Spleen (tissue), 11 donors: ENCODE data around the gene ADCY2. TPM values are rescaled to one million over a fixed set of nuclear protein-coding genes. Genes with fewer than 3 reads are reported as not detected.

Source experiments
- DNase-seq: peaks from one replicate; pipeline ENCODE4 v3.0.0-alpha.2; 2020
- H3K27ac ChIP-seq, 8 donors: fragments of 200-600 bp; sonication (generic) in 7 of 8; 1 replicate in 4 of 8; 2 replicates in 4 of 8; pipeline versions ENCODE4 v1.5.0 to v1.8.0; 2016 to 2021; ENCODE audit warnings: inconsistent platforms in 4 of 8, mild to moderate bottlenecking in 4 of 8, moderate library complexity in 1 of 8
- H3K27me3 ChIP-seq, 7 donors: fragments of 200-600 bp; sonication (generic) in 6 of 7; replicated peaks in 1 of 7; 1 replicate in 4 of 7; 2 replicates in 3 of 7; pipeline versions ENCODE4 v1.5.0 to v1.8.0; 2016 to 2021; ENCODE audit warnings: inconsistent platforms in 3 of 7, mild to moderate bottlenecking in 1 of 7
- H3K36me3 ChIP-seq, 6 donors: fragments of 200-600 bp; sonication (generic) in 5 of 6; 1 replicate in 4 of 6; 2 replicates in 2 of 6; pipeline versions ENCODE4 v1.5.0 to v1.8.0; 2016 to 2021; ENCODE audit warnings: inconsistent platforms in 2 of 6
- H3K4me1 ChIP-seq, 6 donors: fragments of 200-600 bp; sonication (generic) in 5 of 6; 1 replicate in 3 of 6; 2 replicates in 3 of 6; pipeline versions ENCODE4 v1.5.0 to v1.8.0; 2016 to 2021; ENCODE audit warnings: inconsistent platforms in 3 of 6
- H3K4me3 ChIP-seq, 8 donors: fragments of 200-600 bp; sonication (generic) in 7 of 8; 1 replicate in 4 of 8; 2 replicates in 4 of 8; pipeline versions ENCODE4 v1.5.0 to v1.8.0; 2016 to 2021; ENCODE audit warnings: inconsistent platforms in 4 of 8, mild to moderate bottlenecking in 4 of 8, moderate library complexity in 2 of 8
- H3K9me3 ChIP-seq, 8 donors: fragments of 200-600 bp; sonication (generic) in 7 of 8; 1 replicate in 4 of 8; 2 replicates in 4 of 8; pipeline versions ENCODE4 v1.5.0 to v1.8.0; 2016 to 2021; ENCODE audit warnings: inconsistent platforms in 4 of 8
- POLR2A ChIP-seq, 3 donors: fragments of 450-650 bp; IDR thresholded peaks; one replicate each; pipeline ENCODE4 v1.5.1; 2017; ENCODE audit warnings: antibody characterized with exemption in 3 of 3, mild to moderate bottlenecking in 1 of 3
- POLR2AphosphoS5 ChIP-seq, 3 donors: sonication (generic); formaldehyde crosslinking; IDR thresholded peaks; one replicate each; pipeline ENCODE4 v1.5.1; 2017; ENCODE audit warnings: antibody characterized with exemption in 3 of 3
- WGBS, 5 donors: extraction: QIAGEN DNeasy Blood & Tissue Kit in 3 of 5; methylation state at CpG; one replicate each; pipeline versions ENCODE4 v1.1.5 to v1.1.7; 2013 to 2018; 5-methylcytosine and 5-hydroxymethylcytosine counted together
- intact Hi-C: fragments of 100-400 bp; cut with DNase I; formaldehyde crosslinking; loops from one replicate; pipeline ENCODE4 v1.15.0; 2023; ENCODE audit warnings: low total_unique reads
- polyA plus RNA-seq, 3 donors: library from polyadenylated mRNA; stranded (reverse); fragments of 200-250 nt; gene quantifications; one replicate each; pipeline ENCODE4 v1.2.1, GENCODE V29; 2013
- total RNA-seq, 7 donors: library from RNA; depleted of rRNA in 3 of 7; stranded (reverse); fragments of >200 nt in 3 of 7; fragmentation: NEBNext Ultra II Directional in 4 of 7; extraction: Animal tissue kit (Norgen Biotek cat#: 25700) in 4 of 7; gene quantifications; one replicate each; pipeline versions ENCODE4 v1.1.0 to v1.2.1, GENCODE V29; 2016 to 2021
- TF ChIP-seq, protein P1 (sequence below), 11 experiments: fragments of 200-600 bp in 7 of 11; fragments of 450-650 bp in 4 of 11; sonication (generic) in 4 of 11; IDR thresholded peaks in 8 of 11; conservative IDR thresholded peaks in 3 of 11; 1 replicate in 7 of 11; 2 replicates in 4 of 11; pipeline versions ENCODE4 v1.4.0 to v1.8.0; 2016 to 2021; ENCODE audit warnings: antibody characterized with exemption in 11 of 11, inconsistent platforms in 4 of 11, mild to moderate bottlenecking in 1 of 11
- donor health status: healthy with polysubstance abuse.
- donor health status: DM: no; HTN: no; CAD: no; lungs with moderate emphysema.
- donor health status: DM: no; HTN: no; CAD: no.
- donor health status: Bipolar disorder and iron deficiency.
- donor health status: healthy.
- donor health status: DM: no; HTN: no; CAD: no.
- donor health status: DM: yes; HTN: yes; CAD: no.

ADCY2 gene
- total and polyA plus RNA-seq, 10 donors, result 0.02 to 1.5 (median 0.18) TPM

DNA sequence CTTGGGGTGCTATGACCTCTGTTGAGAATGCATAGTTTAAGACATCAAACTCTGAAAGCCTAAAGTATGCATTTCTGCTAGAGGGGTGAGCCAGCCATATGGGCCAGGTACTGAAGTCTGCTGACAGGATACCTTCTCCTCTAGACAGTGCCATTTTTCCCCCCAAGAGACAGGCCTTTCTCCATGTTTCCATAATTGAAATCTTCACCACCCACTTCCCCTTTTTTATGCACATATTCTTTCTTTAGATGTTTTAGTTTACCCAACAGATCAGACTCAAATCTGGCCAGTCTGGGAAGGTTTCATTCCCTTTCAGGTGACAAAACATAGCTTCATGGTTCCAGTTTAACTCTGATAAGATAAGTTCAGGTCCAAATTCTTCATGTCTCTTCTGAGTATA lies 212.8 kb downstream of the ADCY2 start:
- no peak for TF ChIP-seq POLR2AphosphoS5 (IDR thresholded peaks at IDR 0.05)
- intact Hi-C loops, result no loop called here
- no peak for DNase-seq
- no peak overlapping the region for H3K4me3 ChIP-seq
- no peak overlapping the region for H3K27ac ChIP-seq
- H3K27me3 ChIP-seq, result no peaks in the 10 kb centered on the region
- H3K9me3 ChIP-seq, result no peaks in the 10 kb centered on the region
- no peaks in the 10 kb centered on the region for H3K4me1 ChIP-seq
- no peaks in the 10 kb centered on the region for H3K36me3 ChIP-seq

DNA sequence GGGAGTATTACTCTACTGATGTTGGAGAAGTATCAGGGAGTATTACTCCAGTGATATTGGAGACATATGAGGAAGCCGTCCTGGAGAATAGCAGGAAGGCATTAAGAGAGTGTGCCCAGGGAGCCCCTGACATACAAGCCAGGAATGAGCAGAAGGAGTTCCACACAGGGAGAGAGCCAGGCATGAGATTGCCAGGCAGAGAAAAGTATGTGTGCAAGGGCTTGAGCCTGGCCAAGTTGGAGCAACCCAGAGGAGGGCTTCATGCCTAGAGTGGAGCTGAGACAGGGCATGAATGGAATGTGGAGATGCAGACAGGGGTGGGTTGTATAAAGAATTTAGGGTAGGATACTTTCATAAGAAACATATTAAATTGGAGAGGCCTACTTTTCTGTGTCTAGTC lies 213.8 kb downstream of the ADCY2 start:
- no peaks in the 10 kb centered on the region for H3K4me1 ChIP-seq
- no peak overlapping the region for H3K27ac ChIP-seq
- H3K9me3 ChIP-seq, result no peaks in the 10 kb centered on the region
- no peak overlapping the region for H3K4me3 ChIP-seq
- H3K36me3 ChIP-seq, result no peaks in the 10 kb centered on the region
- no peaks in the 10 kb centered on the region for H3K27me3 ChIP-seq
- no peak for TF ChIP-seq POLR2A (IDR thresholded peaks at IDR 0.05)
- intact Hi-C loops, result no loop called here
- no peak for DNase-seq
- WGBS, 5 donors, result 65 to 84% (median 79%) methylated on average over 1 of the region's 1 CpG

DNA sequence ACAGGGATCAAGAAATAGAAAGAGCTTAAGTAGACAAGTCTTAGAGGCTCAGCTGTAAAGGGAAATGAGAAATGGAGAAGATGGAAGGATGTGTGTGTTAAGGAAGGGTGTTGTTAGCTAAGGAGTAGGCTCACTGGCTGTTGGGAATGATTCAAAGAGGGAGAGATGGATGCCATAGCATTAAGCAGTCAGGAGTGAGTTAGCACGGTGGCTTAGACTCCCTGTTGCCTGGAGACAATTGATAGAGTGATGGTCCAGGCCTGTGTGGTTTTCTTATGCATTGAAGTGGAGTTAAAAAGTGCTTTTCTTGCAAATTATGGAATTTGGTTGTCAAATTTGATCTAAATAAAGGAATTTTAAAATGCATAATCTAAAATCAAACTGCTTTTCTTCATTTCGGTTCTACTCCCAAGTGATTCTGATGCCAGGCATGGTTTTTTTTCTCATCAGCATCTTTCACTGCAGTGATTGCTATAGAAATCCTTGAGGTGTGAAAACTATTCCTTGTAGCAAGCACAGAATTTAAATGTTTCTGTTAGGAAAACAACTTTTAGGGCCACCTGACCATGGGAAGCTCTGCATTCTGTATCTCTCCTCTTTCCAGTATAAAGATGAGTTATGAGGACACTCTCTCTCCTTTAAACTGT lies 214.7 kb downstream of the ADCY2 start:
- no peak overlapping the region for H3K27ac ChIP-seq
- 73 to 88% (median 79%) methylated on average over 2 of the region's 2 CpGs for WGBS, 5 donors
- no peaks in the 10 kb centered on the region for H3K27me3 ChIP-seq
- H3K9me3 ChIP-seq, result no peaks in the 10 kb centered on the region
- no peaks in the 10 kb centered on the region for H3K4me1 ChIP-seq
- TF ChIP-seq POLR2AphosphoS5 (IDR thresholded peaks at IDR 0.05) (no peak), POLR2A (IDR thresholded peaks at IDR 0.05) (no peak)
- TF ChIP-seq, protein P1, sequence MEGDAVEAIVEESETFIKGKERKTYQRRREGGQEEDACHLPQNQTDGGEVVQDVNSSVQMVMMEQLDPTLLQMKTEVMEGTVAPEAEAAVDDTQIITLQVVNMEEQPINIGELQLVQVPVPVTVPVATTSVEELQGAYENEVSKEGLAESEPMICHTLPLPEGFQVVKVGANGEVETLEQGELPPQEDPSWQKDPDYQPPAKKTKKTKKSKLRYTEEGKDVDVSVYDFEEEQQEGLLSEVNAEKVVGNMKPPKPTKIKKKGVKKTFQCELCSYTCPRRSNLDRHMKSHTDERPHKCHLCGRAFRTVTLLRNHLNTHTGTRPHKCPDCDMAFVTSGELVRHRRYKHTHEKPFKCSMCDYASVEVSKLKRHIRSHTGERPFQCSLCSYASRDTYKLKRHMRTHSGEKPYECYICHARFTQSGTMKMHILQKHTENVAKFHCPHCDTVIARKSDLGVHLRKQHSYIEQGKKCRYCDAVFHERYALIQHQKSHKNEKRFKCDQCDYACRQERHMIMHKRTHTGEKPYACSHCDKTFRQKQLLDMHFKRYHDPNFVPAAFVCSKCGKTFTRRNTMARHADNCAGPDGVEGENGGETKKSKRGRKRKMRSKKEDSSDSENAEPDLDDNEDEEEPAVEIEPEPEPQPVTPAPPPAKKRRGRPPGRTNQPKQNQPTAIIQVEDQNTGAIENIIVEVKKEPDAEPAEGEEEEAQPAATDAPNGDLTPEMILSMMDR (IDR thresholded peaks at IDR 0.05 in 8 of 11, conservative IDR thresholded peaks at IDR 0.05 in 3 of 11), result no peak
- DNase-seq, result no peak
- intact Hi-C loops, result no loop called here
- H3K4me3 ChIP-seq, result no peak overlapping the region
- no peaks in the 10 kb centered on the region for H3K36me3 ChIP-seq

DNA sequence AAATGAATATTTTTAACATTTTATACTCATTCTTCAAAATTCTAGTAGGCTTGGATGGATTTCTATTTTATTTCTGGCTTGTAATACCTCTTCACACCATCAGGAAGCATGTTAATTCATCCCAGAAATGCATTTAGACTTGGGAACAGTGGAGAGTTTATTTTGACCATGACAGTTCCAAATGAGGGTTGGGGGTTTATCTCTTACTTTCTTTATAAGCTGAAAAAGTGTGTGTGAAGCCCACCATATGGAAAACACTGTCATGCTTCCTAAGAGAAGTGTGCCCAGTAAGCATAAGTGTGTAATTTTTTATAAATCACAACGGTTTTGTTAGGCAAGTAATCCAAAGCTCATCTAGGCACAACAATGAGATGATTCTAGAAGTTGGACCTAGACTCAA lies 215.6 kb downstream of the ADCY2 start:
- Histone ChIP-seq H3K4me1 (no peaks in the 10 kb centered on the region), H3K27me3 (no peaks in the 10 kb centered on the region), H3K9me3 (no peaks in the 10 kb centered on the region), H3K4me3 (no peak overlapping the region), H3K36me3 (no peaks in the 10 kb centered on the region), H3K27ac (no peak overlapping the region)
- no peak for DNase-seq
- 51 to 71% (median 58%) methylated on average over 1 of the region's 1 CpG for WGBS, 5 donors
- intact Hi-C loops, result no loop called here
- TF ChIP-seq POLR2A (IDR thresholded peaks at IDR 0.05) (no peak), POLR2AphosphoS5 (IDR thresholded peaks at IDR 0.05) (no peak)
- TF ChIP-seq, protein P1 (IDR thresholded peaks at IDR 0.05 in 8 of 11, conservative IDR thresholded peaks at IDR 0.05 in 3 of 11), result no peak

DNA sequence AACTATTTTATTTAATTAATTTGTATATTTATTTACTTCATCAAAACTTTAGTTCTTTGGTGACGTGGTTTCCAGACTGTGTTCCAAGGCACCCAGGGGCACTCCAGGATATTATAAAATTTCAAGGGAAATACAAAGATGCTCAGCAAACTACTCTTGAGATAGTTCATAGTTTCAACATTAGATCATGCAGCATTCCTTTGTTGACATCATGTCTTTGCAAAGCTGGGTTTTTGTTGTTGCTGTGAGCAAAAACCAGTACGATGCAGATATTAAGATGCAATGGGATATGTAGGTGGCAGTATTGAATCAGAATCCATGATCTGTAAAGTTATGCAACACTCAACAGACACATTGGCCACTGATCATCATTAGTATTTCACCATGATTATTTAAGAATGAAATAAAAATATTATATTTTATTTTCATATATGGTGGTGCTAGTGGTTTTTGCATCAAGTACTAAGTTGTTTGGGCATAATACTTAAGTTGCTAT lies 219.7 kb downstream of the ADCY2 start:
- WGBS, 5 donors, result 72 to 94% (median 81%) methylated on average over 2 of the region's 2 CpGs
- intact Hi-C loops, result no loop called here
- TF ChIP-seq, protein P1 (IDR thresholded peaks at IDR 0.05 in 8 of 11, conservative IDR thresholded peaks at IDR 0.05 in 3 of 11), result no peak
- TF ChIP-seq POLR2AphosphoS5 (IDR thresholded peaks at IDR 0.05) (no peak), POLR2A (IDR thresholded peaks at IDR 0.05) (no peak)

More for the DNA sequence above, 219.7 kb downstream of the ADCY2 start:
- H3K27me3 ChIP-seq, result no peaks in the 10 kb centered on the region
- DNase-seq, result no peak
- no peaks in the 10 kb centered on the region for H3K9me3 ChIP-seq
- H3K36me3 ChIP-seq, result no peaks in the 10 kb centered on the region
- H3K4me1 ChIP-seq, result no peaks in the 10 kb centered on the region
- H3K4me3 ChIP-seq, result no peak overlapping the region
- no peak overlapping the region for H3K27ac ChIP-seq
